HEK293 (cell line): ENCODE measurements around the gene SPIB.

Experiments used
- CTCF ChIP-seq: fragments of 450-650 bp; formaldehyde crosslinking; IDR thresholded peaks from 2 replicates; pipeline ENCODE4 v1.5.1; 2016; ENCODE audit warnings: missing biosample characterization, missing genetic modification characterization
- YY1 ChIP-seq: fragments of 450-650 bp; formaldehyde crosslinking; IDR thresholded peaks from 2 replicates; pipeline ENCODE4 v1.5.1; 2018; ENCODE audit warnings: missing biosample characterization, missing genetic modification characterization
- ZEB2 ChIP-seq: fragments of 450-650 bp; formaldehyde crosslinking; IDR thresholded peaks from 2 replicates; pipeline ENCODE4 v1.5.1; 2016; ENCODE audit warnings: missing biosample characterization, missing genetic modification characterization
- ZNF341 ChIP-seq: fragments of 450-650 bp; formaldehyde crosslinking; IDR thresholded peaks from 2 replicates; pipeline ENCODE4; 2016; ENCODE audit warnings: low read depth, missing biosample characterization, missing genetic modification characterization
- ZNF701 ChIP-seq: fragments of 450-650 bp; formaldehyde crosslinking; IDR thresholded peaks from 2 replicates; pipeline ENCODE4 v1.5.1; 2016; ENCODE audit warnings: missing biosample characterization, missing genetic modification characterization
- TF ChIP-seq, protein P1 (sequence below): fragments of 450-650 bp; formaldehyde crosslinking; IDR thresholded peaks from 2 replicates; pipeline ENCODE4 v1.5.1; 2016; ENCODE audit warnings: missing biosample characterization, missing genetic modification characterization, low read depth

GRCh38 chr19:50475736-50476223, 57.0 kb downstream of the SPIB start:
- no peak for TF ChIP-seq CTCF
- TF ChIP-seq ZNF341 (tag by site-specific recombination), result no peak
- TF ChIP-seq, protein P1, sequence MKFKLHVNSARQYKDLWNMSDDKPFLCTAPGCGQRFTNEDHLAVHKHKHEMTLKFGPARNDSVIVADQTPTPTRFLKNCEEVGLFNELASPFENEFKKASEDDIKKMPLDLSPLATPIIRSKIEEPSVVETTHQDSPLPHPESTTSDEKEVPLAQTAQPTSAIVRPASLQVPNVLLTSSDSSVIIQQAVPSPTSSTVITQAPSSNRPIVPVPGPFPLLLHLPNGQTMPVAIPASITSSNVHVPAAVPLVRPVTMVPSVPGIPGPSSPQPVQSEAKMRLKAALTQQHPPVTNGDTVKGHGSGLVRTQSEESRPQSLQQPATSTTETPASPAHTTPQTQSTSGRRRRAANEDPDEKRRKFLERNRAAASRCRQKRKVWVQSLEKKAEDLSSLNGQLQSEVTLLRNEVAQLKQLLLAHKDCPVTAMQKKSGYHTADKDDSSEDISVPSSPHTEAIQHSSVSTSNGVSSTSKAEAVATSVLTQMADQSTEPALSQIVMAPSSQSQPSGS (tag by site-specific recombination), result no peak
- TF ChIP-seq ZNF701 (tag by site-specific recombination), result no peak
- TF ChIP-seq ZEB2 (tag by site-specific recombination), result no peak
- no peak for TF ChIP-seq YY1 (tag by site-specific recombination)
